Measurements from ENCODE around the gene ACE2.

DNA sequence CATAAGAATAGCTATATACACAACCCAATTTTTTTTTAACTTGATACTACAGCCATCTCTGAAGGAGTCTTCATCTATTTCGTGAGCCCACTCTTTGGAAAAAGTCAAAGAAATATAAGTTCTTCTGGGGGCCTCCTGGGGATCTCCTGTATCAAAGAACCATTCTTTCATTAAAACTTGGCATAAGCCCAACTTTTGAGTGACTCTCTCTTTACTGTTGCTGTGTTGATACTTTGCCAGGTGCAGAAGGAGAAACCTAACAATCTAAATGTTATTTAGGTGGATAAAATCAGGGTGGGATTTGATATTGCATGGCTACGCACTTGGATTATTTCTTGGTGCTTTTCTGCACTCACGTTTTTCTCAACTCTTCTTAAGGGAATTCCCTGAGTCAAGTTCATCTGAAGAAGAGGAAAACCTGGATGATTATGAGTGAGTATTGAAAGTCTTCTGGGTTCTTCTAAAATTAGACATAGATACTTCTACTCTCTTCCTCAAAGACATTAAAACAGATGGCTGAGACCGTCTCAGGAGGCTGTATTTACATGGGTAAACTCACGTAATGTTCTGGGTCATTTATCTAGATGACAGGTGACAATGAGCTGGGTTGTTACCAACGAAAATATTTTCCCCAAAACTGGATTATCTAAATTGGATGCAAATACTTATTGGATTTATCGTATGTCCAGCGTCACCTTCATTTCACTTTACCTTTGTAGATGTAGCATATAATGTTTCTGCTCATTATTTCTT, 74.9 kb downstream of the ACE2 start:
- TF ChIP-seq, protein P1, sequence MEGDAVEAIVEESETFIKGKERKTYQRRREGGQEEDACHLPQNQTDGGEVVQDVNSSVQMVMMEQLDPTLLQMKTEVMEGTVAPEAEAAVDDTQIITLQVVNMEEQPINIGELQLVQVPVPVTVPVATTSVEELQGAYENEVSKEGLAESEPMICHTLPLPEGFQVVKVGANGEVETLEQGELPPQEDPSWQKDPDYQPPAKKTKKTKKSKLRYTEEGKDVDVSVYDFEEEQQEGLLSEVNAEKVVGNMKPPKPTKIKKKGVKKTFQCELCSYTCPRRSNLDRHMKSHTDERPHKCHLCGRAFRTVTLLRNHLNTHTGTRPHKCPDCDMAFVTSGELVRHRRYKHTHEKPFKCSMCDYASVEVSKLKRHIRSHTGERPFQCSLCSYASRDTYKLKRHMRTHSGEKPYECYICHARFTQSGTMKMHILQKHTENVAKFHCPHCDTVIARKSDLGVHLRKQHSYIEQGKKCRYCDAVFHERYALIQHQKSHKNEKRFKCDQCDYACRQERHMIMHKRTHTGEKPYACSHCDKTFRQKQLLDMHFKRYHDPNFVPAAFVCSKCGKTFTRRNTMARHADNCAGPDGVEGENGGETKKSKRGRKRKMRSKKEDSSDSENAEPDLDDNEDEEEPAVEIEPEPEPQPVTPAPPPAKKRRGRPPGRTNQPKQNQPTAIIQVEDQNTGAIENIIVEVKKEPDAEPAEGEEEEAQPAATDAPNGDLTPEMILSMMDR (IDR thresholded peaks at IDR 0.05; ENCODE audit: control extremely low read depth in 1 of 3, insufficient read depth in 1 of 3, low read depth in 1 of 3, low read length in 3 of 3), result no peak
- no peak for TF ChIP-seq JUND (IDR thresholded peaks at IDR 0.05; ENCODE audit: low read length)
